ENCODE results near the gene SUCLG2. TPM values are rescaled to one million over a fixed set of nuclear protein-coding genes. Genes with fewer than 3 reads are reported as not detected.

Gene SUCLG2
- total and polyA plus RNA-seq, 10 of the 15 experiments (the other 5 are each of a cell fraction or from before 2014, with no cell fraction given) = 17.8 to 50.9 (median 37.2) TPM

GRCh38 chr3:67580430-67581000 lies 73.9 kb downstream of the SUCLG2 start:
- Histone ChIP-seq H4K20me1 (ENCODE audit: control insufficient read depth, insufficient read depth) (no peaks in the 10 kb centered on the region), H3K27ac (ENCODE audit: control insufficient read depth, insufficient read depth) (no peak overlapping the region), H2AFZ (ENCODE audit: control insufficient read depth, low read depth, low read length) (no peak overlapping the region), H3K9me3 (replicated peaks; ENCODE audit: control insufficient read depth, insufficient read depth, low read length) (no peaks in the 10 kb centered on the region), H3K9ac (ENCODE audit: control insufficient read depth, insufficient read depth, low read length) (no peak overlapping the region), H3K4me2 (ENCODE audit: control insufficient read depth, insufficient read depth) (no peak overlapping the region), H3K79me2 (ENCODE audit: control insufficient read depth, insufficient read depth, low read length) (no peaks in the 10 kb centered on the region), H3K27me3 (replicated peaks in 1 of 2; ENCODE audit: control insufficient read depth in 2 of 2, insufficient read depth in 2 of 2, low read length in 1 of 2) (no peaks in the 10 kb centered on the region), H3K4me1 (ENCODE audit: control insufficient read depth, insufficient read depth, low read length) (no peaks in the 10 kb centered on the region), H3K36me3 (ENCODE audit: control insufficient read depth in 2 of 2, insufficient read depth in 2 of 2, low read length in 1 of 2) (no peaks in the 10 kb centered on the region), H3K4me3 (no peak overlapping the region)
- ATAC-seq (no peak), FAIRE-seq (no peak), DNase-seq (ENCODE audit: low read depth, low spot score) (no peak)
- 100% methylated on average over 6 of the region's 6 CpGs for WGBS (ENCODE audit: insufficient coverage, insufficient replicate concordance, low lambda C conversion rate, missing lambda C conversion rate)
- ChIA-PET SMC1A (ENCODE audit: uncharacterized antibody, unreplicated experiment) (interaction anchor here (0.6 to 1.4 kb wide), 3 partner anchors 14 to 96 kb away, joined by 3 to 4 read pairs (median 3); no protein-coding TSS in a partner anchor), RAD21 (ENCODE audit: unreplicated experiment) (no interaction called here), CTCF (interaction anchor here (2.8 kb wide), 1 partner anchor 14 kb away, joined by 6 read pairs; no protein-coding TSS in a partner anchor), POLR2A (no interaction called here)
- in situ Hi-C loops (cut with MboI) (no loop called here), intact Hi-C loops (cut with micrococcal nuclease; ENCODE audit: unreplicated experiment) (no loop called here)
- BruUV-seq (replicated peaks) = no TSS peak
- no peak for TF ChIP-seq CREB1 (IDR thresholded peaks at IDR 0.05; ENCODE audit: low read depth)
- no peak for TF ChIP-seq ZZZ3 (IDR thresholded peaks at IDR 0.05; ENCODE audit: control insufficient read depth, insufficient read length, low read depth)
- TF ChIP-seq EP300 (IDR thresholded peaks at IDR 0.05; ENCODE audit: borderline replicate concordance in 1 of 2, control insufficient read depth in 1 of 2, low read depth in 2 of 2, low read length in 2 of 2) = no peak

- Histone ChIP-seq H3K9ac (ENCODE audit: control insufficient read depth, insufficient read depth, low read length) (no peak overlapping the region), H3K36me3 (ENCODE audit: control insufficient read depth in 2 of 2, insufficient read depth in 2 of 2, low read length in 1 of 2) (0 out of 4 replicates have a peak, but pooled peaks cover 0 to 3% of the 10 kb centered on the region in 2 experiments), H3K4me3 (no peak overlapping the region), H3K79me2 (ENCODE audit: control insufficient read depth, insufficient read depth, low read length) (no peaks in the 10 kb centered on the region), H3K4me2 (ENCODE audit: control insufficient read depth, insufficient read depth) (no peak overlapping the region), H3K27me3 (replicated peaks in 1 of 2; ENCODE audit: control insufficient read depth in 2 of 2, insufficient read depth in 2 of 2, low read length in 1 of 2) (no peaks in the 10 kb centered on the region), H3K27ac (ENCODE audit: control insufficient read depth, insufficient read depth) (no peak overlapping the region), H3K9me3 (replicated peaks; ENCODE audit: control insufficient read depth, insufficient read depth, low read length) (no peaks in the 10 kb centered on the region), H2AFZ (ENCODE audit: control insufficient read depth, low read depth, low read length) (no peak overlapping the region), H3K4me1 (ENCODE audit: control insufficient read depth, insufficient read depth, low read length) (no peaks in the 10 kb centered on the region), H4K20me1 (ENCODE audit: control insufficient read depth, insufficient read depth) (no peaks in the 10 kb centered on the region)
- FAIRE-seq = no peak
- intact Hi-C loops (cut with micrococcal nuclease; ENCODE audit: unreplicated experiment) (no loop called here), in situ Hi-C loops (cut with MboI) (no loop called here)
- WGBS (ENCODE audit: insufficient coverage, insufficient replicate concordance, low lambda C conversion rate, missing lambda C conversion rate) = 98% methylated on average over 5 of the region's 5 CpGs
- CTCF ChIA-PET = no interaction called here
- ATAC-seq = no peak
- POLR2A ChIA-PET = no interaction called here
- DNase-seq (ENCODE audit: low read depth, low spot score) = no peak
- RAD21 ChIA-PET (ENCODE audit: unreplicated experiment) = no interaction called here
- SMC1A ChIA-PET (ENCODE audit: uncharacterized antibody, unreplicated experiment) = interaction anchor here (0.7 kb wide), 1 partner anchor 9 kb away, joined by 3 read pairs; no protein-coding TSS in a partner anchor
- no TSS peak for BruUV-seq (replicated peaks)
- TF ChIP-seq TAF1 (IDR thresholded peaks at IDR 0.05; ENCODE audit: borderline replicate concordance, low read depth, low read length) = no peak
- no peak for TF ChIP-seq NFYB (IDR thresholded peaks at IDR 0.05; ENCODE audit: insufficient read depth, low read depth, low read length)
- no peak for TF ChIP-seq PAX8 (IDR thresholded peaks at IDR 0.05)
- TF ChIP-seq EGR1 (IDR thresholded peaks at IDR 0.05; ENCODE audit: borderline replicate concordance in 1 of 2, low read depth in 2 of 2, low read length in 2 of 2) = no peak
- no peak for TF ChIP-seq GABPA (IDR thresholded peaks at IDR 0.05; ENCODE audit: low read depth)
- TF ChIP-seq NR2C2 (IDR thresholded peaks at IDR 0.05; ENCODE audit: borderline replicate concordance, control insufficient read depth, insufficient read length, low read depth) = no peak
- no peak for TF ChIP-seq EP300 (IDR thresholded peaks at IDR 0.05; ENCODE audit: borderline replicate concordance in 1 of 2, control insufficient read depth in 1 of 2, low read depth in 2 of 2, low read length in 2 of 2)
- no peak for TF ChIP-seq ELK1 (IDR thresholded peaks at IDR 0.05; ENCODE audit: low read depth, low read length)
- TF ChIP-seq POLR2AphosphoS5 (IDR thresholded peaks at IDR 0.05; ENCODE audit: low read length) = no peak
- no peak for TF ChIP-seq JUNB (IDR thresholded peaks at IDR 0.05)
- TF ChIP-seq NRF1 (conservative IDR thresholded peaks at IDR 0.05; ENCODE audit: low read depth, low read length) = no peak
- TF ChIP-seq NBN (IDR thresholded peaks at IDR 0.05) = no peak
- TF ChIP-seq YY1 (IDR thresholded peaks at IDR 0.05; ENCODE audit: low read depth, low read length) = no peak
These were observed 76.0 kb downstream of the SUCLG2 start for GRCh38 chr3:67578416-67578815.
